GM18499 (cell line): ENCODE data around the gene NRXN3.

Experiments
- ATAC-seq: cut with Tn5 transposase; IDR thresholded peaks from one replicate; pipeline ENCODE4 v1.9.1; 2021; ENCODE audit warnings: moderate number of reproducible peaks; ENCODE audit not compliant: insufficient read depth, unreplicated experiment

NRXN3 gene

DNA sequence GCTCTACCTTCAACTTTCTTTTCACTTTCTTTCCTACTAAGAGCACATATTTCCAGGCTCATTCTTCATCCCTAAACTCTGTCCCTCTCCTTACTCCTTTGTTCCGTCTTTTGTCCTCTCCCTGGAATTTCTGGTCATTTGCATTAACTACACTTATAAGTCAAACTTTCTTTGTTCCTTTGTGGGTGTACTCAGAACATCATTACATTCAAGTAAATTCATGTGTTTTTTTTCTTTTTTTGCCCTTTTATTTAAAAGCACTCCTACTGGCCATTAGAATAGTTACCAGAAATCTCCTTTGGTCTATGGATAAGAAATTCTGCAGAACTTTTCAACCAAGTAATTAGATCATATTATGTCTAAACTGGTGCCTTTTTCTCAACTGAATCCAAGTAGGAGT lies 1238.5 kb downstream of the NRXN3 start:
- ATAC-seq: no peak

- no peak for ATAC-seq
These were observed 1241.4 kb downstream of the NRXN3 start for GRCh38 chr14:79411403-79412174.

DNA sequence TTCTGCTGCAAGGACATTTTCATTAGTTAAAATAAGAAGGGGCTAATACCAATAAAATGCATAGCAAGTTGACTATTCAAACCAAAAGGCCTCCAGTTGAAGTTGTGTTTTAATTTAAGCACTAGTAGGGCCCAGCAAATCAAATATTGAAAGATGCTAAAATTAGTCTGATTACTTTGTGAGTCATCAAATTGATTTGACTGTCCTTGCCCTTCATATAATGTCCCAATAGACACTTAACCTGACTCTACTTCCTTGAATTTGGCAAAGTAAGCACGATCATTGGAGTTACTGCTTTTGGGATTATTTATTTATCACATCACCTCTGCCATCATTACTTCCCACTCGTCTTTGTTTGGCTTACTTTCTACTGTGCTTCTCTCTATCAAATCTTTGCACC lies 1242.6 kb downstream of the NRXN3 start:
- ATAC-seq: no peak

DNA sequence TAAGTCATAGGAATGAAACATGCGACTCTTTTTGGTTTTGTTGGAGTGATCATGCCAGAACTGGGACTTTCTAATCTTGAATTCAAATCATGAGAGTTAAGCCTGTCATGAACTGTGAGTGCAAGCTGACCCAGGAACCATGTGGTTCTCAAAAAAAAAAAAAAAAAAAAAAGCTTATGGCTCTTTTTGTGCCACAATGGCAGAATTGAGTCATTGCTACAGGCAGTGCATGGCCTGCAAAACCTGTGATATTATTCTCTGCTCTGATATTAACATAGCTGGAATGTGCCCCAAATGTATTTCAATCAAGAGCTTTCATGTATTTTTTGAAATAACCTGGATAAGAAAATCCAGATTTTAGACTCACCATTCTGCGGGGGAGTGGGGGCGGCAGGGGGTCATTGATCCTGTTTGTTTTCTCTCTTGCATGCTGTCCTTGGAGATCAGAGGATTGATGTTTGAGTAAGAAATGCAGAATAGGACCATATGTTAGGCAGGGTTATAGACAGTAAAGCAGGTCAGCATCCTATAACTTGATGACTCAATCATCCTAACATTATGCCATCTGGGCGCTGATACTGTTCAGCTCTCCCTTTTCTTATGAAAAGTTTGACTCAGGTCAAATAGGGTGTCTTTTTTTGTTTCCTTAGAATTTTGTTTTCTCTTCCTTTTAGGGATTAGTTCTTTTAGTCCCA lies 1243.7 kb downstream of the NRXN3 start:
- ATAC-seq: no peak

- no peak for ATAC-seq
These were observed 1245.6 kb downstream of the NRXN3 start for GRCh38 chr14:79415726-79416125.

DNA sequence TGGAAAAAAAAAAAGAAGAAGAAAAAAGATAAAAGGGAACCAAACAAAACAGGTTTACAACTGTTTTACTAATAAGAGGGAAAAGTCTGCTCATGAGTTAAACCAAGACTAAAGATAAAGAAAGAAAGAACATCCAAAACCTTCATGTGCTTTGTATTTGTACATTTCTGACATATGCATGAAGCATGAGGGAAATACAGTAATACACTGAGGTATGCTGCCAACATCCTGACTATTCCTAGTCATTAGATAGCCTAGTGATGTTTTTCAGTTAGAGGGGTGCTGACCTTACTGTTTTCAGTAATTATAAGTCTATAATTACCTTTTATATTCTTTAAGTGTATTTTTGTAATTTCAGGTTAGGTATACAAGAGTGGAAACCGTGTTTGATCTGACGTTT lies 1247.8 kb downstream of the NRXN3 start:
- no peak for ATAC-seq

GRCh38 chr14:79418649-79419415 lies 1248.7 kb downstream of the NRXN3 start:
- ATAC-seq: no peak

- ATAC-seq: no peak
These were observed 1249.6 kb downstream of the NRXN3 start for GRCh38 chr14:79419571-79420327.

DNA sequence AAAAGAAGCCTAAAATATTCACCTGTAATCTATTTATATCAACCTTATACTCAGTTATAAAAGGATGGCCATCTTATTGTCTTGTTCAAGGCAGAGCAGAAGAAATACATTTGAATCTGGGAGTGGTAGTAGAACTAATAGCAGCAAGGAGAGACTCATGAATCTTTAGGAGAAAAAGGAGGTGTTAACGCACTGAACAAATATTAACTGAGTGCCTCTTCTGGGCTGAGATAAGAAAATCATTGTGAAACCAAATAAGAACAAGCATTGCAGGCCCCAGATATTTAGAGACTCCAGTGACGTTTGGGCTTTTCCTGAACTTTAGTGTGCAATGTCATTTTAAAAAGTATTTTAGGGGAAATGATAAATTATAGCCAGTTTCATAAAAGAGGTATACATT lies 1250.6 kb downstream of the NRXN3 start:
- no peak for ATAC-seq

- no peak for ATAC-seq
These were observed 1251.6 kb downstream of the NRXN3 start for GRCh38 chr14:79421811-79422210.

DNA sequence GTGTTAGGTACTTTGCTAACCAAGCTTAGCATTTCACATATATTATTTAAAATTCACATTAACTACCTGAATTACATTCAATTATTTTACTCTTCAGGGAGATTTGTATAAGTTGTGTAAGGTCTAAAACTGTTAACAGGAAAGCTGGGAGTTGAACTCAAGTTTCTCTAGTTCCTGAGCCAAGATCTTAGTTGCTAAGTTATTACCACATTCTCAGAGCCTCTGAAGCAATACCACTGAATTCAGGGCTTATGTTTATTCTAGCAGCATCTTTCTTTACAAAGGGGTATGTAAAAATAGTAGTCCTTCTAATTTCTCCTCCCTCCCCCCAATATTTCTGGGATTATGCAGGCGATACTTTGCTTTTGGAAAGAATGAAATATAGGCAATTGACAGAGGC lies 1254.3 kb downstream of the NRXN3 start:
- ATAC-seq: no peak

DNA sequence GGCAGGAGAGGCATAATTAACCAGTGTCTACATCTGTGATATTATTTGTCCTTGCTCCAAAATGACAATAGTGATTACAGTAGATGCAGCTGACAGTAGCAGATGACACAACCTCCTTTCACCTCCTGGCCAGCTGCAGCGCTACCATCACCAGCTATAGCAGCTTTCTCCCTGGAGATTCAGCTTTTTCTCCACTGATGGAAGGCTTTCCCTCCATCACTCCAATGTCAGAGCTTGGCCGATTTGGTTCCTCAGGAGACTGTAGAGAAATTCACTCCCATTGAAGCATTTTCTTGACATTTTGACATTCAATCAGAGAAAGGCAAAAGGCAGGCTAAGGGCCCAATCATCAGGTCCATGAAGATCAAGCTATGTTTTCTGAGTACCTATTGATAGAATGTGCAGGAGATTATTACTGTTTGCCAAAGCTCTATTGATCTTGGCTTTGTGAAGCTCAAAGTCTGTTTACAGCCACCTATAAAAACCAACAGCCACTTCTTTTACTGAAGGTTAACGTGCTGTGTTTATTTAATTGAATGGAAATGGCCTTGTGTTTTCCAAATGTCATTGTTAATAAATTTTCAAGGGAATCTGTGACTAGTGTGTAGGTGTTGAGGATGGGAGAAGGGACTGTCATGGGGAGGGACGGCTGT lies 1256.1 kb downstream of the NRXN3 start:
- ATAC-seq: no peak

DNA sequence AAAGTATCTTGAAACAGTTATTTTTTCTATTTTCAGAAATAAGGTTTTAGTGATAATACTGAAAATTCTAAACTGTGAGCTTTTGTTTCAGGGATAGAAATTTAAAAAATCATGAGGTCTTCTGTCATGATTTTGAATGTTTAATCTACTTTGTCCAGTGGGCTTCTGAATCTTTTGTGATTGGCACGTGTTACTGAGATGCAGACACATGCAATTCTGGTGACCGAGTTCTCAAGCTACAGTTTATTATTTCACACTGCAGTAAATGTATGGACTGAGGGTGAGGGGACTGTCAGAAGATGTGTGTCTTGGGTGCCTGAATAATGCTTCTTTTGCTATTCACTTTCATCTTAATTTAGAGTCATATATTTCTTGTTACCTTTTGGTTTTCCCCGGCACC lies 1262.5 kb downstream of the NRXN3 start:
- ATAC-seq: no peak

DNA sequence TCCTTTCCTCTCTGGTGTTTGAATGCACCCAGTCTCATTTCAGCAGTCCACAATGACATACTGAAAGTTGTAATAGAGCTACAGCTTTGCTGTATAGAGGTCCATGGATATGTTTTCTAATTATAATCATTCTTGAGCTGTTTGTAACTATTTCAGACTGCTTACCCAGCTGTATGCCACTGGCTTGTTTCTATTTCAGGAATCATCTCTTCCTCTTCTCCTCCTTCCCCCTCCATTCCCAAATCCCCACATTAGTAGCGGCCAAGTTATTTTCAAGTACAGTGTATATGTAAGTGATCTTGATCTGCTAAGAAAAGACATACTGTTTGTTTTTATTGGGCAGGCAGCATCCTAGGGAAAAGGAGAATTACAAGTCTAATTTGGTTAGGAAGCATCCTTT lies 1266.2 kb downstream of the NRXN3 start:
- ATAC-seq: no peak

- no peak for ATAC-seq
These were observed 1267.8 kb downstream of the NRXN3 start for GRCh38 chr14:79437951-79438350.

DNA sequence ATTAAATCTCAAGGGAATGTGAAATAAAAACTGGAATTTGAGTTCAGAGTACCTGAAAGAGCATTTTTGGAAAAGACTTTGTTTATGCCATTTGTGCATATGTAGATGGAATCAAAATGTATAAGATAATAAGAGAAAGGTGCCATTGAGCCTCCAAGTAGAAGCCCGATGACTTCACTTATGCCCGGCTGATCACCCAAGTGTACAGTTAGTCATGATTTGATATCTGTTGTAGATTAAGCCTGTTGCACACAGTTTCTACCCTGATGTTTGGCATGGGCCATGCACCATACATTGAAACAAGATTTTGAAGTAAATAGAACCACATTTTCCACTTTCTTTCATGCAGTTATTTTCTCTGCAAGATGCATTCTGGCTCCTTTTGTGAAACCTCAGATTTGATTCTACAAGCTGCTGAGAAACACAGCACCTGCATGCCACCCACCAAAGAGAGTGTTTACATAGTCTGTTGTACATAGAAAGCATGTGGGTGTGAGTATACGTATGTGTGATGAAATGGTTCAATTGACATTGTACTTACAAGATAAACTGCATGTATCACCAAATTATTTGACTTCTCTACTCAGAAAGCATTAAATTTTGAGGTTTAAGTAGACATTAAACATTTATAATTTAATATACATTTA lies 1268.6 kb downstream of the NRXN3 start:
- ATAC-seq: no peak

DNA sequence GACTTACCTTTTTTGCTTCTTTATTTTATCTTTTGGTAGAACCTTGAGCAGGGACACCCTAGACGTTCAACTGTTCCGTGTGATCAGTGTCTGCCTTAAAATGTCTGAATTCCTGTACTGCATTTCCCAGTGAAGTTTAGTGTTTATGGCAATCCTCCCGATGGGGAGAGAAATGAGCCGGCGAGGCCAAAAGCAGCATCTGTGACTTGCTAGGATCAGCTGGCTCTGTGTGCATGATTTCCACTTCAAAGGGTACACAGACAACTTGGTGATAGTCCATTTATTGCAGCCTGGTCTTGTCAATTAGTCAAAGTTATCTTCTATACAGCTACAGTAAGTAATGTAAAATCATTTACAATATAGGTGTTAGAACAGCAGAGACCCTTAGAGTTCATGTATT lies 1272.6 kb downstream of the NRXN3 start:
- ATAC-seq: no peak

GRCh38 chr14:79443602-79444001 lies 1273.4 kb downstream of the NRXN3 start:
- ATAC-seq: no peak

- ATAC-seq: no peak
These were observed 1278.8 kb downstream of the NRXN3 start for GRCh38 chr14:79448960-79449359.

GRCh38 chr14:79451601-79452000 lies 1281.4 kb downstream of the NRXN3 start:
- no peak for ATAC-seq
